NCI-H345 treated with DMSO at 0.1 percent for 48 hours (cell line): ENCODE data around the gene ABCB8.
"Not testable (repeated sequence)": the region's sequence is repeated elsewhere in the genome, so short reads cannot be mapped to it uniquely, and the experiment has no call there.

Experiments used
- DNase-seq: peaks from one replicate; lab custom pipeline; 2025; ENCODE audit not compliant: unreplicated experiment; lab: John Stamatoyannopoulos, UW

ABCB8 gene

DNA sequence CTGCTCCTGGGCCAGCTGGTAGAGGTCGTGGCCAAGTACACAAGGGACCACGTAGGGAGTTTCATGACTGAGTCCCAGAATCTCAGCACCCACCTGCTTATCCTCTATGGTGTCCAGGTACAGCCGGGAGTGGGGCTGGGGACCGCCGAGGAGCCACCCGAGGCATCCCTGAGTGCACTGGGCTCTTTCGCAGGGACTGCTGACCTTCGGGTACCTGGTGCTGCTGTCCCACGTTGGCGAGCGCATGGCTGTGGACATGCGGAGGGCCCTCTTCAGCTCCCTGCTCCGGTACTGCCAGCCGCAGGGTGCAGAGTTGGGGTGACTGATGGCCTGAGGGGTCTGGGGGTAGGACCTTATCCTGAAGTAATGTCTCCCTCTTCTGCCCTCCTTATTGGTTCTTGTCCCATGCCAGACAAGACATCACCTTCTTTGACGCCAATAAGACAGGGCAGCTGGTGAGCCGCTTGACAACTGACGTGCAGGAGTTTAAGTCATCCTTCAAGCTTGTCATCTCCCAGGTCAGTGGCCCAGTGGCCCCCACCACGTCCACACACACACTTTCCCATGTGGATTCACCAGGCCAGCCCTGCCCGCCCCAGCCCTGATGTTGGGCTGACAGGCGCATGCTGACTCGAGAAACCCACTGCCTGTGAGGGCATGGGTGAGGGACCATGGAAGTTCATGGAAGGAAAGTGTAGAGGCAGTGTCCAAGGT is 6.2 kb downstream of the ABCB8 start:
- DNase-seq: no peak

DNA sequence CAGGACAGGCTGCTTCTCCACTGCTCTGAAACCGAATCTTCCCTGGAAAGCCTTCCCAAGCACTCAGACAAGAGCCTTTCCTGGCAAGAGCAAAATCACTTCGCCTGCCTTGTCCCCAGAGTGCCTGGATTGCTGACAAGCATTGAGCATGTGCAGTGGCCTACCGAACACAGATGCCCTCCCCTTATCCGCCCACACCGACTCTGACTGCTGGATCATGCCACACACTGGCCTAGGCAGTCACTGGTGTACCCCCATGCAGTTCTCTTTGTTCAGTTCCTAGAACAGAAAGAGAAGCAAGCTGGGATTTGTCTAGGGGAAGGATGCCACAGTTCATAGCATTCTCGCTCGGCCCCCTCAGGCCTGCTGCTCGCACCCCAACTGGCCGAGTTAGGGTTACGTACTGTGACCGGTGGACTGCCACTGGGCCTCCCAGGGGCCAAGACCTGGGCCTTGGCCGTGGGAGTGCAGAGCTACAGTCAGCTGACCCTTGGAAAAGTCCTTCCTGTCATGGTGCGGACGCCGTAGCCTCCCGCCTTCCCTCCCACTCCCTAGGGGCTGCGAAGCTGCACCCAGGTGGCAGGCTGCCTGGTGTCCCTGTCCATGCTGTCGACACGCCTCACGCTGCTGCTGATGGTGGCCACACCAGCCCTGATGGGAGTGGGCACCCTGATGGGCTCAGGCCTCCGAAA is 6.9 kb downstream of the ABCB8 start:
- DNase-seq: no peak

DNA sequence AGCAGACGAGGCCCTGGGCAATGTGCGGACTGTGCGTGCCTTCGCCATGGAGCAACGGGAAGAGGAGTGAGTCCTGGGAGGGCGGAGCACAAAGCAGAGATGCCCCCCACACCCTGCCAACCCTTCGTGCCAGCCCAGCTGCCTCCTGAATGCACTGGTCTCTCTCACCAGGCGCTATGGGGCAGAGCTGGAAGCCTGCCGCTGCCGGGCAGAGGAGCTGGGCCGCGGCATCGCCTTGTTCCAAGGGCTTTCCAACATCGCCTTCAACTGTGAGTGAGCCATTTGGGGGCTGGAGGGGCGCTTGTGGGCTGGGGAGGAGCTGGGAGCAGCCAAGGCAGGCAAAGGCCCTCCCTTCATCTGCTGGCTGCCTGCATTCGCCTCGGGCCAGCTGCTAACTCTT is 7.7 kb downstream of the ABCB8 start:
- DNase-seq: no peak

DNA sequence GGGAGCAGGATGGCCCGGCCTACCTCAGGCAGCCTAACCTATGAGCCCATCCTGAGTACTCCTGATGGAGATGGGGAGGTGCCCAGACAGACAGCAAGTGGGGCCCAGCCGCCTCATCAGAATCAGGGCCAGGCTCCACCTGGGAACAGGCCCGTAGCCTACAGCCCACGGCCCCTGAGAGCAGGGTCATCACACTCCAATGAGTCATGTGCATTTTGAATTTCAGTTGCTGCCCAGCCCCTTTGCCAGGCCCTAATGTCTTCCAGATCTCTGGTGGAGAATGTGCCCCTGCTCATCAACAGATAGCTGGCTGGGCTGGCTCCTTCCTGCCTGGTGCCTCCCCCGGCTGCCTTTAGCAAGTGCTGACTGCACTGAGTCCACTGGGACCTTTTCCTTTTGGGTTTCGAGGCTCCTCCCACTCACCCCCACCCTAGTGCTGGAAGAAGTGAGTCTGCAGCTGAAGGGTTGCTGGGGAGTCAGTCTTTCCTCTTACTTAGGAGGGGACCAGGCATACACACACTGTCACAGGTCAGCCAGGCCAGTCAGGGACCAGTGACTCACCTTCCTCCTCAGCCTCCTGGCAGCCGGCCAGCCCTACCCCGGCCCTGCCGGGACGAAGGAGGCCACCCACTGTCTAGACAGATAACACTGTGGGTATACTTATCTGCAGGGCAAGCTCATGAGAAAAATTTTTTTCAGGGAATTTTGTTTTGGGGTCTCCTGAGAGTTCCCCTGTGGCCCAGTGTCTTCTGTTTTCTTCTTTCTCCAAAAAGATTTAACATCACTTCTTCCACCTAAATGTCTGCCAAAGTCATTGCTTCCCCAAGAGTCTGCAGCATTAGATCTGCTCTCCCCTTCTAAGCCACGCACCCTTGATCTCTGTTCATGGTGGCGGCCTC is 10.9 kb downstream of the ABCB8 start:
- DNase-seq: no peak

DNA sequence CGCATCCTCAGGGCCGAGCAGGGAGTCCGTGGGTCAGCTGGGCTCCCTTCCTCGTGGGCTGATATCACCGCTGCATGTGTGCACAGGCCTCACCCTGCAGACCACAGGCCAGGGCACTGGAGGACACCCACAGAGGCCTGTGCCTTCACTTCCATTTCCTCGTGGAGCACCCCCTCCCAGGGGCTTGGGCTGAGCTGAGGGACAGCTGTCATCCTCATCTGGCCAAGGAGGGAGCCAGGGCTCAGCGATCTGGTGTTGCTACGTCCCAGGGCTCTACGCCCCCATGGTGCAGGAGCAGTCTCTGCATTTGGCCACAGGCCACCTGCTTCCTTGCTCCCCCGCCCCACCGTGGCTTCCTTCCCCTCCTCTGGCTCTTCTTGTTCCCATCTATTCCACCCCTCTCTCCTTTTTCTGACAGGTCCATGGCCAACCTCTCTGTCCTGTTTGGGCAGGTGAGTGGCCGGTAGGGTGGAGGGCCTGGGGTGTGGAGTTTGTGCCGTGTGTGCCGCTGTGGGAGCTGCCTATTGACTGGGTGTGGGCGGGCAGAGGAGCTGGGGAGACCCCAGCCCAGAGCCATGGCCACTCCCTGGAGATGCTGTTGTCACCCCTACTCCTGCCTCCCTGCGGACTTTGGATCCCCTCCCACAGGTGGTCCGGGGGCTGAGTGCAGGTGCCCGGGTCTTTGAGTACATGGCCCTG is 11.7 kb downstream of the ABCB8 start:
- DNase-seq: no peak

DNA sequence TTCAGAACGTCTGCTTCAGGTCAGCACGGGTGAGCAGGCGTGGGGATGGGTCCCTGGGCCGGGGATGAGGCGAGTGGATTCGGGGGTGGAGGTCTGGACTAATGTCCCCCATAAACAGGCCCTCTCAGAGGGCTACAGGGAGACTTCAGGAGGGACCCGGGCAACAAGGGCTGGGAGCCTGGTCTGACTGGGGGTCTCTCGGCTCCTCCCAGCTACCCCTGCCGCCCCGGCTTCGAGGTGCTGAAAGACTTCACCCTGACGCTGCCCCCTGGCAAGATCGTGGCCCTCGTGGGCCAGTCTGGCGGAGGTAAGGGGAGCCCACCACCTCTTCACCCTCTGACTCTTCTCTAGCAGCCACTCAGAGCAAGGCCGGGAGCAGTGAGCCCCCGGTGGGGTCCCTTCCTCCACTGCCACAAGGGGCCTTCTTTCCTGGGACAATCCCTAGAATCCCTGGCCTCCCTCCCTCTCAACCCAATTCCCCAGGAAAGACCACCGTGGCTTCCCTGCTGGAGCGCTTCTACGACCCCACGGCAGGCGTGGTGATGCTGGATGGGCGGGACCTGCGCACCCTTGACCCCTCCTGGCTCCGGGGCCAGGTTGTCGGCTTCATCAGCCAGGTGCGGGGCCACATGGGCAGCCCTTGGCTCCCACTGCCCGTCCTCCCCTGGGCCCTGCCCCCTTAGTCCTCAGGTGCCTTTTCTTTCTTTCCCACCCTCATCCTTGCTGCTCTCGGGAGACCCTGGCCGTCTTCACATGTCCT is 12.5 kb downstream of the ABCB8 start:
- DNase-seq: no peak

DNA sequence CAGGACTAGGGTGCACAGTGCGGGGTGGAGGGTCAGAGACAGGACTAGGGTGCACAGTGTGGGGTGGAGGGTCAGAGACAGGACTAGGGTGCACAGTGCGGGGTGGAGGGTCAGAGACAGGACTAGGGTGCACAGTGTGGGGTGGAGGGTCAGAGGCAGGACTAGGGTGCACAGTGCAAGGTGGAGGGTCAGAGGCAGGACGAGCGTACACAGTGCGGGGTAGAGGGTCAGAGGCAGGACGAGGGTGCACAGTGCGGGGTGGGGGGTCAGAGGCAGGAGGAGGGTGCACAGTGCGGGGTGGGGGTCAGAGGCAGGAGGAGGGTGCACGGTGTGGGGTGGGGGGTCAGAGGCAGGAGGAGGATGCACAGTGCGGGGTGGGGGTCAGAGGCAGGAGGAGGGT is 15.2 kb downstream of the ABCB8 start:
- not testable (repeated sequence) for DNase-seq

DNA sequence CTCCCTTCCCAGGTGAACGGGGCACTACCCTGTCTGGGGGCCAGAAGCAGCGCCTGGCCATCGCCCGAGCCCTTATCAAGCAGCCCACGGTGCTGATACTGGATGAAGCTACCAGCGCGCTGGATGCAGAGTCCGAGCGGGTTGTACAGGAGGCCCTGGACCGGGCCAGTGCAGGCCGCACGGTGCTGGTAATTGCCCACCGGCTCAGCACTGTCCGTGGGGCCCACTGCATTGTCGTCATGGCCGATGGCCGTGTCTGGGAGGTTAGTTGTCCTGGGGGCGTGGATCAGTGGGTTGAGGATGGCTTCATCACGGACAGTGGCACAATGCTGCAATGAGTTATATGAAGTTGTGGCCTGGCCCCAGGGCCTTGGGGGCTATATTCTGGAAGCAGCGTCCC is 15.7 kb downstream of the ABCB8 start:
- DNase-seq: no peak

DNA sequence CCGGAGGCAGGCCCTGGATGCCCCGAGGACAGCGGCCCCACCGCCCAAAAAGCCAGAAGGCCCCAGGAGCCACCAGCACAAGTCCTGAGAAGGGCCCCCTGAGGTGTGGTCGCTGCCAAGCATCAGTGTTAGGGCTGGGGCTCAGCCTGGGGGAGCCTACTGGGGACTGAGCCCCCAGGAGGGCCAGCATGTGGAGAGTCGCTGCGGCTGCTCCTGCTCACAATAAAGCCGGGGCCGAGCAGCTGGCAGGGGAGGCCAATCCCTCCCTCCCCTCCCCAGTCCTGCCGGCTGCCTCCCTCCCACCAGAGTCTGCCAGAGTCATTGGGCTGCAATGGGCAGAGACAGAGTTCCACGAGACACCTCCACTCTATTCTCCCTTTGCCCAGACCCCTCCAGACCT is 17.0 kb downstream of the ABCB8 start:
- no peak for DNase-seq

DNA sequence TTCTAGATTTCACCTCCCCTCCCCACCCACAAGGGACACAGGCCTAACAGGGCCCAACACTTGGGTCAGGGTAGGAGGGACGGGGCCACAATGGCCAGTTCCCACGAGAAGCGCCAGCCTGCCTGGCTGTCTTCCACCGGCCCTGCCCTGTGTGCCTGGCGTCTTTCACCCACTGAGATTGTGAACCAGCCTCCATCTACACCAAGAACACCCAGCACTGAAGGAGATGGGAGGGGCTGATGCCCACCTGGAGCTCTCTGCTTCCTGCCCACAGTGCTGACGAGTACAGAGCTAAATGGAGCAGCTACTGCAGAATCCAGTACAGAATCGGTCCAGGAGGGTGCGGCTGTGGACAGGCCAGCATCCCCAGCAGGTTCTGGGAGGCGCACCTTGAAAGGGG is 17.7 kb downstream of the ABCB8 start:
- no peak for DNase-seq

DNA sequence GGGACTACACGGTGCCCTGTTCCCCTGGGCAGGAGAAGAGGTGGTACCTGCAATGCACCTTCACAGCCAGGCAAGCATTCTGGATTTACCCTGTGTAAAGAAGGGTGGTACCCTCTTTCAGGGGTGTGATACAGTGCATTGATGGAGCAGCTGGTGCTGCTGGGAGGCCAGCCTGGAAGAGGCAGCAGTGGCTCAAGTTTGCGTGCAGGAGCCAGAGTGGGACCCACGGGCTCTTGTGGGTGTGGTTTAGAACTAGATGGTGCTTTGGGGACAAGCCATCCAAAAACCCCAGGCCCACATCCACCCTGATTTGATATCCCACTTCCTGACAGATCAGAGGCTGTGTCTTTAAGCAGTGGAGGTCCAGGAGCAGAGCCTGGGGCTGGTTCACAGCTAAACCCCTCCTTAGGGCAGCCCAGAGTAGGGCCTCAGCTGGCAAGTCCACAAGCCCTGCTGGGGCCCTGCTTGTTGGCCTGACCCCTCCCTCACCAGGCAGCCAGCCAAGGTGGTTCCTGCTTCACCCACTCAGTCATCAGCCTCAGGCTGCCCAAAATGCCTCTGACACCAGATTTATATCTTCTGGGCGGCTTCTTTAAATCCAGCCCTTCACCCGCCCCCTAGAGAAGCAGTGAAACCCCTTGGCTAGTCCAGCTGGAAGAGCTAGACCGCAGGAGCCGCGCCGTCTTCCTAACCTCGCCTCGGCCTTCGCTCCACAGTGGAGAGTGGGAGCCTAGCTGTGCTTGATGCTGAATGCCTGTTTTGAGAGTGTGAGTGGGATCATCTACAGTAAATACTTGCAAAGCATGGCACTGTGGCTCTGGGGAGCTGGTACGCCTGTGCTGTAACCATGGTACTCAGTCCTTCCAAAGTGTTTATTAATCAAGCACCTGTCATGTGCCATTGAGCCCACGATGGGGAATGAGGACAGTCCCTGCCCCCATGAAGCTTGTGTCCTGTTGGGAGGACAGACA is 18.6 kb downstream of the ABCB8 start:
- no peak for DNase-seq

DNA sequence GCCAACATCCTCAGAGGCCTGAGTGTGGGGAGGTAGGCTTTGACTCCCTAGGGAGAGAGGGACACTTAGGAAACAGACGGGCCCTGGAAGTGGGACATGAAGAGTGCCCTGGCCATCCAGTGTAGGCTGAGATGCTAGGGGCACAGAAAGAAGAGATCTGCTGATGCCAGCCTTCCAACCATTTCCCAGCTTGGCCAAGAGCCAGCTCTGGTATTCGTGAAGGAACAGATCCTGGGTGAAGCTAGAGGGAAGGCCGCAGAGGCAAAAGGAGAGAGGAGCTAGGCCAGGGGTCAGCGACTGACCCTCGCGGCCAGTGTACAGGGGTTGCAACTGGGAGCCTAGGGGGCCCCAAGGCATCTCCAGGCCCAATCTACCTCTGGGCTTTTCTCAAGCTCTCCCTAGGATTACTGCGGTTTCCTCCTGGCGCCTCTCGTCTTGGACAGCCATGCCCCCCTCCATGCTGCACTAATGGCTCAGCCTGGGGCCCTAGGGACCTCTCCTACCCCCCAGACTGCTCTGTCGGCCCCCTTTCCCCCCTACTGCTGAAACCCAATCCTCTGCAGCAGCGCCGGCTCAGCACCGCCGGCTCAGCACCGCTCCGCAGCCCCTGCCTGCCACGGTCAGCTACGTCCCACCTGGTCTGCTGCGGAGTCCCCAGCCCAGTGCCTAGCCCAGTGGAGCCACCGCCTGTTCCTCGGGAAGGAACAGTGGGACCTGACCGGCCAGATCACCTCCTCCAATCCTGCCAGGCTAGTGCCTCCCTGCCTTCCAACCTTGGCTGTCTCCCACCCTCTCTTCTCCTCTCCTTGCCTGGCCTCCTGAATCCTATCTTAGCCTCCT is 19.9 kb downstream of the ABCB8 start, which contains the start of gene ASIC3:
Gene ASIC3 (plus strand): TSS at position 556 of the 840 bp plus-strand sequence. CDS start 355 bp downstream, outside the sequence.
- no peak for DNase-seq

DNA sequence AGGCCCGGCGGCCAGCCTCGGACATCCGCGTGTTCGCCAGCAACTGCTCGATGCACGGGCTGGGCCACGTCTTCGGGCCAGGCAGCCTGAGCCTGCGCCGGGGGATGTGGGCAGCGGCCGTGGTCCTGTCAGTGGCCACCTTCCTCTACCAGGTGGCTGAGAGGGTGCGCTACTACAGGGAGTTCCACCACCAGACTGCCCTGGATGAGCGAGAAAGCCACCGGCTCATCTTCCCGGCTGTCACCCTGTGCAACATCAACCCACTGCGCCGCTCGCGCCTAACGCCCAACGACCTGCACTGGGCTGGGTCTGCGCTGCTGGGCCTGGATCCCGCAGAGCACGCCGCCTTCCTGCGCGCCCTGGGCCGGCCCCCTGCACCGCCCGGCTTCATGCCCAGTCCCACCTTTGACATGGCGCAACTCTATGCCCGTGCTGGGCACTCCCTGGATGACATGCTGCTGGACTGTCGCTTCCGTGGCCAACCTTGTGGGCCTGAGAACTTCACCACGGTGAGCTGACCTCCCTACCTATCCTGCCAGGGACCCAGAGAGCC is 20.7 kb downstream of the ABCB8 start:
- no peak for DNase-seq

DNA sequence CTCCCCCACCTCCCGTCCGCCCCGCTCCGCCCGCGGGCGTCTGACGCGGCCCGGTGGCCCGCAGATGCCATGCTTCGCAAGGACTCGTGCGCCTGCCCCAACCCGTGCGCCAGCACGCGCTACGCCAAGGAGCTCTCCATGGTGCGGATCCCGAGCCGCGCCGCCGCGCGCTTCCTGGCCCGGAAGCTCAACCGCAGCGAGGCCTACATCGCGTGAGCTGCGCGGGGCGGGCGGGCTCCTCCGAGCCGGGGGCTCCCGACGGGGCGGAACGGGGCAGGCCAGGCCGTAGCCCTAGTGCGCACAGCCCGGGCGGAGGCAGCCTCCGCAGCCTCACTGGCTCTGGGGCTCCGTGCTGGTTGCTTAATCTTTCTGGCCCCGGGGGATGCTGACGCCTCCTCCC is 22.9 kb downstream of the ABCB8 start:
- DNase-seq: no peak

DNA sequence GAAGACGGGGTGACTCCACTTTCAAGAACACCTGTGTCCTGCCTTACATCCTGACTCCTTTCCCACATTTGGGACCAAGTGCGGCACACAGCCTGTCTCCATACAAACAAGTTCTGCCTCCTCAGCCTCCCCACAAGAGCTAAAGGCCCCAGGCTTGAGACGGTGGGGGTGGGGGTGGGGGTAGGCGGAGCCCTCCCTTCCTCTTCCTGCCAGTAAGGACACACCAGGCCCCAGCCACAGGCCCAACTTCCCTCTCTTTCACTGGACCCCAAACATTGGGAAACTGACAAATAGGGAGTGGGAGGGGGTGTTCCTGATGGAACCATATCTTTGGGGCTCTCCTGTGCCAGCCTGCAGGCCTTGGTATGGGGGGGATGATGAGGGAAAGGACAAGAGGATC is 24.8 kb downstream of the ABCB8 start:
- no peak for DNase-seq

DNA sequence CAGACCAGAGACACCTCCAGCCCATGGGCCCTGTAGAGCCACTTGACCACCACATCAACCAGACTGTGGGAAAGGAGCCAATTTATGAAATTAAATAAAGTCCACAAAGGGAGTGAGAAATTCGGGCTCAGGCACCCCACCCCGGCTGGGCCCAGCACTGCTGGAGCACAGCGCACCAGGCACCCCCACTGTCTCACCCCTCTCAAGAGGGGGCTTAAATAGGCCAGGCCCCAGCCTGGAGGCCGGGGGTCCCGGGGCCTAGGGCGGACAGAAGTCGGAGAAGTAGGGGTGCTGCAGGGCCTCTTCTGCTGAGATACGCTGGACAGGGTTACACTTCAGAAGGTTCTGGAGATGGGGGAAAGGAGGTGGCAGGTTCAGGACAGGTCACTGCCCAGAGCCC is 25.5 kb downstream of the ABCB8 start:
- no peak for DNase-seq

DNA sequence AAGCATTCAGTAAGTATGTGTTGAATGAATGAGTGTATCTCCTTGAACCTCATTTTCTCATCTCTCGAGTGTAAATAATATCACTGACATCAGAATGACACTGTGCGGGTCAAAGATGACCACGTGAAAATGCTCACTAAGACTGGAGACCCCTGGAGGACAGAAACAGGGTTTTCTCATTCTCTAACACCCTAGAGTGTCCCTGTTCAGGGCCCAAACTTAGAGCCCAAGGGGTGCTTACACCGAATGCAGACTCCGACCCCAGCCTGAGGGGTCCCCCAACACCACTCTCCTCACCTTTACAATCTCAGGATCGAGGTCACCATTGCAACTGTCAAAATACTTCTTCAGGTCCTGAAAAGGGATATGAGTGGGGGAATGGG is 28.0 kb downstream of the ABCB8 start:
- no peak for DNase-seq
